Panc1 (cell line): ENCODE measurements around the gene EGFR.

Experiments used
- POLR2AphosphoS5 ChIP-seq: IDR thresholded peaks from 2 replicates; pipeline ENCODE4 v1.6.1; 2012; ENCODE audit warnings: mild to moderate bottlenecking, low read depth, low read length, moderate library complexity
- SIN3A ChIP-seq: IDR thresholded peaks from 2 replicates; pipeline ENCODE4 v1.6.1; 2012; ENCODE audit warnings: low read depth, mild to moderate bottlenecking, low read length, moderate library complexity, borderline replicate concordance; ENCODE audit not compliant: insufficient read depth
- TCF7L2 ChIP-seq: IDR thresholded peaks from 2 replicates; pipeline ENCODE4 v1.6.1; 2011; ENCODE audit warnings: mild to moderate bottlenecking, low read depth, low read length, inconsistent platforms
- TF ChIP-seq, protein P1 (sequence below): fragments of 450-650 bp; IDR thresholded peaks from 2 replicates; pipeline ENCODE4 v1.5.1; 2017; ENCODE audit warnings: mild to moderate bottlenecking
- TF ChIP-seq, protein P2 (sequence below), 2 experiments: IDR thresholded peaks; 2 replicates each; pipeline ENCODE4 v1.6.1; 2011 to 2012; ENCODE audit warnings: low read depth in 2 of 2, control low read depth in 1 of 2, low read length in 1 of 2, mild to moderate bottlenecking in 1 of 2, moderate library complexity in 1 of 2; ENCODE audit not compliant: insufficient read depth in 1 of 2

DNA sequence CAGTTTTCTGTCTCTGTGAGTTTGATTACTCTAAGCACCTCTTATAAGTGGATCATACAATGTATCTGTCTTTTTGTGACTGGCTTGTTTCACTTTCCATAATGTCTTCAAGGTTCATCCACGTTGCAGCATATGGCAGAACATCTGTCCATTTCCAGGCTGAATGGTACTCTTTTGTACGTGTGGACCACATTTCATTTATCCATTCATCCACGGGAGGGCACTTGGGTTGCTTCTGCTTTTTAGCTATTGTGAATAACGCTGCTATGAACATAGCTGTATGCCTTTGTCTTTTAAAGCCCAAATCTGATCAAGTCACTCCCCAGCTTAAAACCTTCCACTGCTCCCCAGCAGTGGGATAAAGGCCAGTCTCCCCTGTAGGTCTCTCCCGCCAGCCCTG lies 31.5 kb downstream of the EGFR start:
- TF ChIP-seq POLR2AphosphoS5 = no peak
- TF ChIP-seq SIN3A = no peak
- TF ChIP-seq, protein P1, sequence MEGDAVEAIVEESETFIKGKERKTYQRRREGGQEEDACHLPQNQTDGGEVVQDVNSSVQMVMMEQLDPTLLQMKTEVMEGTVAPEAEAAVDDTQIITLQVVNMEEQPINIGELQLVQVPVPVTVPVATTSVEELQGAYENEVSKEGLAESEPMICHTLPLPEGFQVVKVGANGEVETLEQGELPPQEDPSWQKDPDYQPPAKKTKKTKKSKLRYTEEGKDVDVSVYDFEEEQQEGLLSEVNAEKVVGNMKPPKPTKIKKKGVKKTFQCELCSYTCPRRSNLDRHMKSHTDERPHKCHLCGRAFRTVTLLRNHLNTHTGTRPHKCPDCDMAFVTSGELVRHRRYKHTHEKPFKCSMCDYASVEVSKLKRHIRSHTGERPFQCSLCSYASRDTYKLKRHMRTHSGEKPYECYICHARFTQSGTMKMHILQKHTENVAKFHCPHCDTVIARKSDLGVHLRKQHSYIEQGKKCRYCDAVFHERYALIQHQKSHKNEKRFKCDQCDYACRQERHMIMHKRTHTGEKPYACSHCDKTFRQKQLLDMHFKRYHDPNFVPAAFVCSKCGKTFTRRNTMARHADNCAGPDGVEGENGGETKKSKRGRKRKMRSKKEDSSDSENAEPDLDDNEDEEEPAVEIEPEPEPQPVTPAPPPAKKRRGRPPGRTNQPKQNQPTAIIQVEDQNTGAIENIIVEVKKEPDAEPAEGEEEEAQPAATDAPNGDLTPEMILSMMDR = no peak
- TF ChIP-seq, protein P2, sequence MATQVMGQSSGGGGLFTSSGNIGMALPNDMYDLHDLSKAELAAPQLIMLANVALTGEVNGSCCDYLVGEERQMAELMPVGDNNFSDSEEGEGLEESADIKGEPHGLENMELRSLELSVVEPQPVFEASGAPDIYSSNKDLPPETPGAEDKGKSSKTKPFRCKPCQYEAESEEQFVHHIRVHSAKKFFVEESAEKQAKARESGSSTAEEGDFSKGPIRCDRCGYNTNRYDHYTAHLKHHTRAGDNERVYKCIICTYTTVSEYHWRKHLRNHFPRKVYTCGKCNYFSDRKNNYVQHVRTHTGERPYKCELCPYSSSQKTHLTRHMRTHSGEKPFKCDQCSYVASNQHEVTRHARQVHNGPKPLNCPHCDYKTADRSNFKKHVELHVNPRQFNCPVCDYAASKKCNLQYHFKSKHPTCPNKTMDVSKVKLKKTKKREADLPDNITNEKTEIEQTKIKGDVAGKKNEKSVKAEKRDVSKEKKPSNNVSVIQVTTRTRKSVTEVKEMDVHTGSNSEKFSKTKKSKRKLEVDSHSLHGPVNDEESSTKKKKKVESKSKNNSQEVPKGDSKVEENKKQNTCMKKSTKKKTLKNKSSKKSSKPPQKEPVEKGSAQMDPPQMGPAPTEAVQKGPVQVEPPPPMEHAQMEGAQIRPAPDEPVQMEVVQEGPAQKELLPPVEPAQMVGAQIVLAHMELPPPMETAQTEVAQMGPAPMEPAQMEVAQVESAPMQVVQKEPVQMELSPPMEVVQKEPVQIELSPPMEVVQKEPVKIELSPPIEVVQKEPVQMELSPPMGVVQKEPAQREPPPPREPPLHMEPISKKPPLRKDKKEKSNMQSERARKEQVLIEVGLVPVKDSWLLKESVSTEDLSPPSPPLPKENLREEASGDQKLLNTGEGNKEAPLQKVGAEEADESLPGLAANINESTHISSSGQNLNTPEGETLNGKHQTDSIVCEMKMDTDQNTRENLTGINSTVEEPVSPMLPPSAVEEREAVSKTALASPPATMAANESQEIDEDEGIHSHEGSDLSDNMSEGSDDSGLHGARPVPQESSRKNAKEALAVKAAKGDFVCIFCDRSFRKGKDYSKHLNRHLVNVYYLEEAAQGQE (IDR thresholded peaks at IDR 0.05; ENCODE audit: insufficient read depth in 1 of 2, low read depth in 2 of 2, low read length in 1 of 2) = no peak
- TF ChIP-seq TCF7L2 = no peak
